ENCODE data around the gene ADCY7.

ADCY7 gene

GRCh38 chr16:50282010-50282538 lies 15.7 kb downstream of the ADCY7 start:
- no peak for DNase-seq (ENCODE audit: low read depth)

DNA sequence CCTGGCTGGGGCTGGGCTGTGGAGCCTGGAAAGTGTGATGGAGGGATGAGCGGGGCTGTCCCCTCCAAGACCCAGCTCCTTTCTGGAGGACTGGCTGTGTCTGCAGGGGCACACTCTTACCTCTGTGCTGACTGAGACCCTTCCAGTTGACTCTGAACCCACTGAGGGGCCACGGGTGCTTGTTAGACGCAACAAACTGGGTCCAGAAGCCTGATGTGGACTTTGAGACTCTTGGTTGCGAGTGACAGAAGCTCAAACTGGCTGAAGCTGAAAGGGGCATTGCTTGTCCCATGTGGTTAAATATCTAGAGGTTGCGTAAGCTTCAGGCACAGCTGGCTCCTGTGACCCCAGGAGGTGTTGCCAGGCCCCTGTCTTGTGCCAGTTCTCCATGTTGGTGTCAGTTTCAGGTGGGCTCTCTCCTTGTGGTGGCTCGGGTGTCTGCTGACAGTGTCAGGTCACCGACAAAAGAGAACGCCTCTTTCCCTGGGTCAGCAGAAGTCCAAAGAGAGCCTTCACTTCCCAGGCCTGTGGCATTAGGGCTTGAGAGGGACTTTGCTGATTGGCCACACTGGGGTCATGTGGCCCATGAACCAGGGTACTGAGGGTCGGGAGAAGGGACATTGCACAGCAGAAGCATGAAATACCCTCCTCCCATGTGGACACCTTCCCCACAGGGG lies 16.7 kb downstream of the ADCY7 start:
- no peak for DNase-seq (ENCODE audit: low read depth)

- DNase-seq (ENCODE audit: low read depth) = no peak
Measured at GRCh38 chr16:50284131-50284911, 18.0 kb downstream of the ADCY7 start.

DNA sequence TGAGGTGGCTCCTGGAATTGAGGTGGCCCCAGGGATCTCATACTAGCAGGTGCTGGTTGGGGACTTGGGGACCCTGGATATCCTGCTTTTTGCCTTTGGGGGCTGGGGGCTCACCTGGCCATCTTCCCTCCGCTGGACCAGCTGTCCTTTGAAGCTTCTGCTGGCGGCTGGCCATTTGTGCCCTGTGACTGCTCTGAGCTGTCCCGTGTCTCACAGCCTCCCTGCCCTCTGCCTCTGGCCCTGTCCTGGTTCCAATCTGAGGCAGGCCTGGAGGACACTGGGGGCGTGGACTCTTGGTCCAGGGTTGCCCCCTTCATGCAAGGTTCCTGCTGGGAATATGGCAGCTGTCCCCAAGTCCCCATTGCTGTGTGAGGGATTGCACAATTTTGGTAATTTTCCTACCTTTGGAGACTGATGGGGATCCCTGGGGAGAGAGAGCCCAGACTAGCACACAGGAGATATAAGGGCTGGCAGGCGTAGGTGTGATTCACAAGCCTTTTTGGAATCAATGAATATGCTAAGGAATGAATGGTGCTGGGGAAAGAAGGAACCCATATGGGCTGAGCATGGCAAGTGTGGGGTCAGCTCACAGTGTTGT lies 19.2 kb downstream of the ADCY7 start:
- DNase-seq (ENCODE audit: low read depth) = no peak

DNA sequence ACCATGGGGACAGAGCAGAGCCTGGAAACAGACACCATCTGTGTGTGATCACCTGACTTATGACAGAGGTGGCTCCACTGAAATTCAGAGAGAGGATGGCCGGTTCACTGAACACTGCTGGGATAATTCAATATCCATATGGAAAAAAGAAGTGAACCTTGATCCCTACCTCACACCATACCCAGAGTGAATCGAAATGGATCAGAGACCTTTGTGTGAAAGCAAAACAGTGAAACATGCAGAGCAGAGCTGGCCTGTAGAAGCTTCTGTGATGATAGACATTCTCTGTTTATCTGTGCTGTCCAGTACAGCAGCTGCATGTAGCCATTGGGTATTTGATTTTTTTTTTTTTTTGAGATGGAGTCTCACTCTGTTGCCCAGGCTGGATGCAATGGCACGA lies 20.3 kb downstream of the ADCY7 start:
- no peak for DNase-seq (ENCODE audit: low read depth)

DNA sequence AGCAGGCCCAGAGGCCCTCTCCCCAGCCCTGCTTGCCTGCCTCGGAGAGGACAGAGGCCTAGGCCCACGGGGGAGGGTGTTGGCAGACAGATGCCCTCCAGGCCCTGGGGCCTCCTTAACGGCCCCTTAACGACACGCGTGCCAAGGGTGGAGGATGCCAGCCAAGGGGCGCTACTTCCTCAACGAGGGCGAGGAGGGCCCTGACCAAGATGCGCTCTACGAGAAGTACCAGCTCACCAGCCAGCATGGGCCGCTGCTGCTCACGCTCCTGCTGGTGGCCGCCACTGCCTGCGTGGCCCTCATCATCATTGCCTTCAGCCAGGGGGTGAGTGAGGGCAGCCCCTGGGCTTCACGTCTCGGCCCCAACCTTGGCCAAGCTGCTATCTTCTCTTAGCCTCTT lies 21.7 kb downstream of the ADCY7 start:
- no peak for DNase-seq (ENCODE audit: low read depth)

- DNase-seq (ENCODE audit: low read depth) = no peak
Measured at GRCh38 chr16:50288920-50289319, 22.6 kb downstream of the ADCY7 start.

- DNase-seq (ENCODE audit: low read depth) = no peak
Measured at GRCh38 chr16:50289950-50290764, 23.8 kb downstream of the ADCY7 start.

GRCh38 chr16:50290856-50291255 lies 24.5 kb downstream of the ADCY7 start:
- no peak for DNase-seq (ENCODE audit: low read depth)

GRCh38 chr16:50291719-50292565 lies 25.6 kb downstream of the ADCY7 start:
- DNase-seq (ENCODE audit: low read depth) = no peak

DNA sequence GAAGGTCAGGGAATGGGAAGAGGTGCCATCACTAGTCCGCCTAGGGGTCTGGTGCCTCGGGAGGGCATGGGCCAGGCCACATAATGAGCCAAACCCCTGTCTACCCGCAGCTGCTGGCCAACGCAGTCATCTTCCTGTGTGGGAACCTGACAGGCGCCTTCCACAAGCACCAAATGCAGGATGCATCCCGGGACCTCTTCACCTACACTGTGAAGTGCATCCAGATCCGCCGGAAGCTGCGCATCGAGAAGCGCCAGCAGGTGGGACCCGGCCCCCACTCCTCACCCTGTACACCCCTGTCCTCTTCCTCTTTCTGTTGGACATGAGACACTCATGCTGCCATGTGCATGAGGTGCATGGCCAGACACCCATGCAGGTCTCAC lies 26.2 kb downstream of the ADCY7 start:
- no peak for DNase-seq (ENCODE audit: low read depth)

DNA sequence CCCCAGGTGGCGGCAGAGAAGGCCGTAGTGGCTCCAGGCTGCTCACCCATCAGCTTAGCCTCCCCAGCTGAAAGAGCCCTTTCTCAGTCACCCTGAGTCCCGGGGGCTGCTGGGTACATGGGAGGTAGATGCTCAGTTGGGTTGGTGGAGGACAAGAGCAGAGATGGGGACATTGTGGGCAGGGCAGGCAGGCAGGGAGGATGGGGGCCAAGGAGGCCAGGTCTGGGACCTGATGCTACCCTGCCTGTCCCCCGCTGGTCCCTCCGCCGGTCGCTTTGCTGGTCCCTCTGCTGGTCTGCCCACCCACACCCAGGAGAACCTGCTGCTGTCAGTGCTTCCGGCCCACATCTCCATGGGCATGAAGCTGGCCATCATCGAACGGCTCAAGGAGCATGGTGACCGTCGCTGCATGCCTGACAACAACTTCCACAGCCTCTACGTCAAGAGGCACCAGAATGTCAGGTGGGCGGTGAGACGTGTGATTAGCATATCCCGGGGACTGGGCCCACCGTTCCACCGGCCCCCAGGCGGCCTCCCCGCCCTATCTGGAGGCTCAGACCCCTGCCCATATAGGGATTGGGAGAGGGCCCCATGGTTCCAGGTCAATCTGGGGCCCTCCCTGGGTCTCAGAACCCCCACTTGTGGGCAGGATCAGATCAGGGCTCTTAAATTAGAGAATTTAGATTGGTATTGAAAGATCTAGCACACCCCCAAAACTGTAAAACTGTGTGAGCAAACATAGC lies 26.9 kb downstream of the ADCY7 start:
- DNase-seq (ENCODE audit: low read depth) = no peak

- no peak for DNase-seq (ENCODE audit: low read depth)
Measured at GRCh38 chr16:50293994-50294855, 27.9 kb downstream of the ADCY7 start.

DNA sequence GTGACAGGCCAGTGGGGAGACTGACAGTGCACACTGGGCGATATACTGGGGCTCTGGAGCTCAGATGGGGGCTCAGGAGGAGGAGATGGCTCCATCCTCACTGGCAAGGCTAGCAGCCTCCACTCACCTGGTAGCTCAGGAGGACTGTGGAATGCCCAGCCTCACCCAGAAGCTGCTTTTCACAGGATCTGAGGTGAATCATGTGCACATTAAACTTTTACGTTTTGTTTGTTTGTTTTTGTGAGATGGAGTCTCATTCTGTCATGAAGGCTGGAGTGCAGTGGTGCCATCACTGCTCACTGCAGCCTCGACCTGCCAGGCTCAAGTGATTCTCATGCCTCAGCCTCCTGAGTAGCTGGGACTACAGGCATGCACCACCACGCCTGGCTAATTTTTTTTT lies 28.6 kb downstream of the ADCY7 start:
- no peak for DNase-seq (ENCODE audit: low read depth)

GRCh38 chr16:50295541-50296132 lies 29.3 kb downstream of the ADCY7 start:
- DNase-seq (ENCODE audit: low read depth) = no peak

DNA sequence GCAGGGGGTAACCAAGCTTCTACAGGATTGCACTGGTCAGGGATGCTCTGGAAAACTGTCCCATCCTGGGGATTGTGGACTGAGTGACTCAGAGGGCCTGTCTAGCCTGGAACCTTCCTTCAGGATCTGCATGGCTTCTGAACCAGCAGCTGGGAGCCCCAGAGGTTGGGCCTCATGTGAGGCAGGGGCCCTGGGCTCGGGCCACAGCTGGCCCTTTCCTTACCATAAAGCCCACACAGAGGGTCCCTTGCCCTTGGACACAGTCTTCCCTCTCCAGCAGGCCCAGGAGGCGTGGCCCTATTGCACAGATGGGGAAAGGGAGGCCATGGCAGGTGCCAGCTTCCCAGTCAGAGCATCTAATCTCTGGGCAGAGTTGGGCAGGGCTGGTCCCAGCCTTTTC lies 30.5 kb downstream of the ADCY7 start:
- no peak for DNase-seq (ENCODE audit: low read depth)

GRCh38 chr16:50297301-50298074 lies 31.1 kb downstream of the ADCY7 start:
- no peak for DNase-seq (ENCODE audit: low read depth)

- no peak for DNase-seq (ENCODE audit: low read depth)
Measured at GRCh38 chr16:50298075-50298460, 31.7 kb downstream of the ADCY7 start.

Measured in HS-5 (cell line).